Thoracic aorta (tissue), 2 donors: ENCODE data around the gene INTS6L. TPM values are rescaled to one million over a fixed set of nuclear protein-coding genes. Genes with fewer than 3 reads are reported as not detected.
"Not testable (repeated sequence)": the region's sequence is repeated elsewhere in the genome, so short reads cannot be mapped to it uniquely, and the experiment has no call there.

Experiments used
- ATAC-seq: fragments of 150-250 bp; one replicate; pipeline ENCODE4 v1.8.0; 2017; ENCODE audit warnings: low read depth; ENCODE audit not compliant: insufficient number of reproducible peaks, low FRiP score
- DNase-seq: peaks from one replicate; pipeline ENCODE4 v3.0.0-alpha.2; 2020; ENCODE audit warnings: low spot score
- H3K27ac ChIP-seq, 2 donors: fragments of 200-600 bp; sonication (generic); 1 replicate in 1 of 2; 2 replicates in 1 of 2; pipeline ENCODE4 v1.5.1; 2016; ENCODE audit warnings: mild to moderate bottlenecking in 2 of 2, moderate library complexity in 2 of 2
- H3K27me3 ChIP-seq: fragments of 200-600 bp; sonication (generic); replicated peaks from 2 replicates; pipeline ENCODE4 v1.6.0; 2016; ENCODE audit warnings: mild to moderate bottlenecking; ENCODE audit not compliant: insufficient read depth
- H3K36me3 ChIP-seq: fragments of 200-600 bp; sonication (generic); one replicate; pipeline ENCODE4 v1.5.1; 2016
- H3K4me1 ChIP-seq, 2 donors: fragments of 200-600 bp; sonication (generic); 1 replicate in 1 of 2; 2 replicates in 1 of 2; pipeline versions ENCODE4 v1.5.1 to v1.6.0; 2016; ENCODE audit warnings: low read depth in 2 of 2, mild to moderate bottlenecking in 1 of 2; ENCODE audit not compliant: control insufficient read depth in 1 of 2
- H3K4me3 ChIP-seq: fragments of 200-600 bp; sonication (generic); 2 replicates; pipeline ENCODE4 v1.5.1; 2016; ENCODE audit warnings: mild to moderate bottlenecking
- H3K9me3 ChIP-seq: fragments of 200-600 bp; sonication (generic); 2 replicates; pipeline ENCODE4 v1.5.1; 2016
- CTCF ChIP-seq: fragments of 200-600 bp; sonication (generic); IDR thresholded peaks from one replicate; pipeline ENCODE4 v1.5.1; 2019; ENCODE audit warnings: antibody characterized with exemption
- total RNA-seq, 2 donors: library from RNA; depleted of rRNA; stranded (reverse); fragments of >200 nt; gene quantifications; one replicate each; pipeline versions ENCODE4 v1.1.0 to v1.2.3, GENCODE V29; 2016

INTS6L gene
- total RNA-seq, 2 donors from 2014 or later, result 9.3 to 23.0 TPM

GRCh38 chrX:135572436-135572835 lies 52.0 kb downstream of the INTS6L start:
- Histone ChIP-seq H3K9me3 (no peaks in the 10 kb centered on the region), H3K27me3 (no peaks in the 10 kb centered on the region)
- no peak for TF ChIP-seq CTCF

GRCh38 chrX:135581496-135581895 lies 61.0 kb downstream of the INTS6L start:
- Histone ChIP-seq H3K36me3 (no peaks in the 10 kb centered on the region), H3K27me3 (no peaks in the 10 kb centered on the region), H3K4me1 (no peaks in the 10 kb centered on the region), H3K9me3 (no peaks in the 10 kb centered on the region), H3K27ac (no peak overlapping the region), H3K4me3 (no peak overlapping the region)
- no peak for TF ChIP-seq CTCF
- no peak for ATAC-seq
- no peak for DNase-seq

More at GRCh38 chrX:135572436-135572835, 52.0 kb downstream of the INTS6L start:
- no peak for DNase-seq
- ATAC-seq, result no peak
- no peak overlapping the region for H3K4me3 ChIP-seq
- H3K4me1 ChIP-seq, result no peaks in the 10 kb centered on the region
- no peak overlapping the region for H3K27ac ChIP-seq
- H3K36me3 ChIP-seq, result no peaks in the 10 kb centered on the region

- Histone ChIP-seq H3K4me3 (no peak overlapping the region), H3K36me3 (no peaks in the 10 kb centered on the region), H3K27ac (no peak overlapping the region), H3K4me1 (no peaks in the 10 kb centered on the region), H3K9me3 (no peaks in the 10 kb centered on the region), H3K27me3 (no peaks in the 10 kb centered on the region)
- no peak for TF ChIP-seq CTCF
- DNase-seq, result no peak
- ATAC-seq, result no peak
Observed at GRCh38 chrX:135585153-135585552, 64.7 kb downstream of the INTS6L start.

GRCh38 chrX:135591871-135592270 lies 71.4 kb downstream of the INTS6L start:
- Histone ChIP-seq H3K4me3 (no peak overlapping the region), H3K4me1 (no peaks in the 10 kb centered on the region), H3K27ac (no peak overlapping the region), H3K36me3 (no peaks in the 10 kb centered on the region), H3K9me3 (no peaks in the 10 kb centered on the region), H3K27me3 (no peaks in the 10 kb centered on the region)
- DNase-seq (no peak), ATAC-seq (no peak)
- TF ChIP-seq CTCF, result no peak

GRCh38 chrX:135594049-135594448 lies 73.6 kb downstream of the INTS6L start:
- DNase-seq, H3K27me3 ChIP-seq, H3K27ac ChIP-seq, ATAC-seq, H3K4me3 ChIP-seq, H3K9me3 ChIP-seq, H3K4me1 ChIP-seq, H3K36me3 ChIP-seq: not testable (repeated sequence)

GRCh38 chrX:135594453-135594852 lies 74.0 kb downstream of the INTS6L start:
- DNase-seq, H3K27me3 ChIP-seq, H3K4me3 ChIP-seq, H3K36me3 ChIP-seq, ATAC-seq, H3K27ac ChIP-seq, H3K4me1 ChIP-seq, H3K9me3 ChIP-seq: not testable (repeated sequence)
